ENCODE results near the gene GRB7. TPM values are rescaled to one million over a fixed set of nuclear protein-coding genes. Genes with fewer than 3 reads are reported as not detected.
A peak's percentile ranks its signal among the peaks of the same experiment; 100 is the strongest.

GRB7 gene
- polyA plus RNA-seq, 2 of the 4 experiments (the other 2 are of a cell fraction) = 5.9 to 10.1 TPM

GRCh38 chr17:39777534-39778365 is 40.0 kb downstream of the GRB7 start (continued):
- TF ChIP-seq CTCF (IDR thresholded peaks at IDR 0.05) (no peak), TFCP2L1 (CRISPR knock-in tag; IDR thresholded peaks at IDR 0.05) (no peak), NPAS2 (CRISPR knock-in tag; IDR thresholded peaks at IDR 0.05; ENCODE audit: borderline replicate concordance) (no peak), MAFK (IDR thresholded peaks at IDR 0.05; ENCODE audit: partially characterized antibody) (no peak)

DNA sequence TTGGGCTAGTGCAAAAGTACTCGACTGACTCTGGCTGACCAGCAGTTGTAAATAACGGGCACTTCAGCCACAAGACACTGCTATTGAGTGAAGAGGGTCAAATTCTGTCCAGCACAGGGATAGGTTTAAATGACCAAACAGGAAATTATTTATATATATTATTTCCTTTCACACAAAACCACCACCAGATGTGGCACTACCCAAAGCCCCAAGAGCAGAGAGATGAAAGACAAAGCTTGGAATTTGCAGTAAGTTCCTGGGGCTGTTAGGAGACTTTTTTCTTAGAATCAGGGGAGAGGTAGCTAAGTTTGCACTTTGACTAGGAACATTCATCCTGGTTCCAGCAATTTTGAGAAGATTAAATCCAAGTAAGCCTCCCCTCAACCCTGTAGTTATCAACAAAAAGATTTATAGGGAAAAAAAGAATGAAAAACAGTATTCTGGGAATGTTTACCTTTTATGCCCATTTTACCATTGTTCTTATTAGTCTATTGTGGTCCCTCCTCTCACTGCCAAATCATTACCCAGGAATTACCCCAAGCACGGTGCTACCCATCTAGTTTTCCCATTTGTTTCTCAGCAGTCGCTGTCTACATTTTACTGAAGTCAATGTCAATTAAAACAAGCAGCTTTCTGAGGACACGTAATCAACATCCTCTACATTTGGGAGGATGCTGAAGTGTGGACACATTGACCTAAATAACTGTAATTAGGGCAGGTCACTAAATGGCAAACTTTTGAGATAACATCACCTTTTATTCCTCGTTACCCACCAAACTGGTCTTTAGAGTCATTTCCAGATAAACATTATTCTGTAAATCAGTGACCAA is 43.5 kb downstream of the GRB7 start:
- H3K4me3 ChIP-seq = no peak overlapping the region
- no peak for FAIRE-seq
- H3K9me3 ChIP-seq = no peaks in the 10 kb centered on the region
- H3K4me1 ChIP-seq = no peaks in the 10 kb centered on the region
- 17% methylated on average over 6 of the region's 6 CpGs for WGBS (ENCODE audit: missing lambda C conversion rate)
- ChIA-PET CTCF (interaction anchor here (1.1 to 1.7 kb wide), 2 partner anchors 158 to 199 kb away, joined by 3 to 6 read pairs; partner anchors contain the start of gene PSMD3), POLR2A (no interaction called here)
- no peak for TF ChIP-seq E2F6 (IDR thresholded peaks at IDR 0.05; ENCODE audit: borderline replicate concordance, low read depth)
- TF ChIP-seq HOXA7 (CRISPR knock-in tag; IDR thresholded peaks at IDR 0.05) = no peak
- no peak for DNase-seq (ENCODE audit: low read depth in 1 of 2, low spot score in 1 of 2)
- H3K4me2 ChIP-seq = no peak overlapping the region
- no peak overlapping the region for H3K27ac ChIP-seq
- ATAC-seq = no peak

- Histone ChIP-seq H3K9me3 (no peaks in the 10 kb centered on the region), H3K27ac (no peak overlapping the region), H3K4me2 (no peak overlapping the region), H3K4me3 (no peak overlapping the region), H3K4me1 (no peaks in the 10 kb centered on the region)
- WGBS (ENCODE audit: missing lambda C conversion rate) = 2% methylated on average over 2 of the region's 2 CpGs
- FAIRE-seq = peak; percentile 90
- DNase-seq (ENCODE audit: low read depth in 1 of 2, low spot score in 1 of 2) = no peak
- CTCF ChIA-PET = interaction anchor here (0.6 to 1.7 kb wide), 2 partner anchors 25 to 198 kb away, joined by 3 to 6 read pairs; partner anchors contain the start of gene PSMD3
- no peak for ATAC-seq
- TF ChIP-seq, protein P1, sequence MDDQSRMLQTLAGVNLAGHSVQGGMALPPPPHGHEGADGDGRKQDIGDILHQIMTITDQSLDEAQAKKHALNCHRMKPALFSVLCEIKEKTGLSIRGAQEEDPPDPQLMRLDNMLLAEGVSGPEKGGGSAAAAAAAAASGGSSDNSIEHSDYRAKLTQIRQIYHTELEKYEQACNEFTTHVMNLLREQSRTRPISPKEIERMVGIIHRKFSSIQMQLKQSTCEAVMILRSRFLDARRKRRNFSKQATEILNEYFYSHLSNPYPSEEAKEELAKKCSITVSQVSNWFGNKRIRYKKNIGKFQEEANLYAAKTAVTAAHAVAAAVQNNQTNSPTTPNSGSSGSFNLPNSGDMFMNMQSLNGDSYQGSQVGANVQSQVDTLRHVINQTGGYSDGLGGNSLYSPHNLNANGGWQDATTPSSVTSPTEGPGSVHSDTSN (IDR thresholded peaks at IDR 0.05) = no peak
- peak; percentile 48; the same call in 1 of the 2 replicates for TF ChIP-seq RNF2 (IDR thresholded peaks at IDR 0.05; ENCODE audit: borderline replicate concordance, low read depth)
- POLR2A ChIA-PET = no interaction called here
Measured at GRCh38 chr17:39781861-39782213, 44.1 kb downstream of the GRB7 start.

- Histone ChIP-seq H3K4me1 (no peaks in the 10 kb centered on the region), H3K9me3 (no peaks in the 10 kb centered on the region), H3K4me2 (no peak overlapping the region), H3K4me3 (no peak overlapping the region), H3K27ac (no peak overlapping the region)
- ChIA-PET CTCF (interaction anchor here (0.6 to 1.7 kb wide), 3 partner anchors 24 to 1185 kb away, joined by 3 to 6 read pairs (median 3); partner anchors contain the start of gene PSMD3), POLR2A (no interaction called here)
- 17% methylated on average over 4 of the region's 4 CpGs for WGBS (ENCODE audit: missing lambda C conversion rate)
- ATAC-seq = no peak
- FAIRE-seq = no peak
- TF ChIP-seq EP300 (IDR thresholded peaks at IDR 0.05) (no peak), EHMT2 (IDR thresholded peaks at IDR 0.05; ENCODE audit: low read depth) (no peak), ESRRA (IDR thresholded peaks at IDR 0.05; ENCODE audit: borderline replicate concordance, low read length) (no peak), RAD21 (conservative IDR thresholded peaks at IDR 0.05 in 1 of 2, IDR thresholded peaks at IDR 0.05 in 1 of 2) (no peak), NPAS2 (CRISPR knock-in tag; IDR thresholded peaks at IDR 0.05; ENCODE audit: borderline replicate concordance) (no peak), RFX5 (IDR thresholded peaks at IDR 0.05) (no peak), MYC (IDR thresholded peaks at IDR 0.05; ENCODE audit: borderline replicate concordance, low read length) (no peak), REST (IDR thresholded peaks at IDR 0.05) (no peak), FOSL2 (IDR thresholded peaks at IDR 0.05) (no peak), FOSL2 (CRISPR knock-in tag; IDR thresholded peaks at IDR 0.05) (no peak), CEBPB (IDR thresholded peaks at IDR 0.05) (no peak), NR3C1 (IDR thresholded peaks at IDR 0.05) (no peak), TP53 (CRISPR knock-in tag; IDR thresholded peaks at IDR 0.05) (no peak), ZNF302 (CRISPR knock-in tag; IDR thresholded peaks at IDR 0.05) (no peak)
- no peak for DNase-seq (ENCODE audit: low read depth in 1 of 2, low spot score in 1 of 2)
Measured at GRCh38 chr17:39782481-39782880, 44.7 kb downstream of the GRB7 start.

All from A549 (cell line).